ENCODE results near the gene TOGARAM1.

DNA sequence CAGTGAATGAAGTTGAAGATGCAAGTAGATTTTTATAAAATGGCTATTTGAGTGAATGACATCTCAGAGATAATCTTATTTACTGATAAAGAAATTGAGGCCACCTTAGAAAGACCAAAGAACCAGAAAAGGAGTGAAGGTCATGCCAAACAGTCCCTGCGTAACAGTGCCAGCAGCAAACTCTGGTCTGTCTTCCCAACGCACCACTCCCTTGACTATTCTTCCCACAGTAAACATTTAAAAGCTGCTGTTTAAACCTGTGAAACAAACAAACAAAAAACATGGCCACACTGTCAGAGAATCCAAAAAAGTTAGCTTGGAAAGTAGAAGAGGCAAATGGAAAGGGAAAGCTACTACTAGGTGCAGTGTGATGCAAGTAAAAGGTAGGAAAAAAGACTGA is 120.4 kb downstream of the TOGARAM1 start:
- no peak for TF ChIP-seq TCF12 (IDR thresholded peaks at IDR 0.05)
- TF ChIP-seq, protein P1, sequence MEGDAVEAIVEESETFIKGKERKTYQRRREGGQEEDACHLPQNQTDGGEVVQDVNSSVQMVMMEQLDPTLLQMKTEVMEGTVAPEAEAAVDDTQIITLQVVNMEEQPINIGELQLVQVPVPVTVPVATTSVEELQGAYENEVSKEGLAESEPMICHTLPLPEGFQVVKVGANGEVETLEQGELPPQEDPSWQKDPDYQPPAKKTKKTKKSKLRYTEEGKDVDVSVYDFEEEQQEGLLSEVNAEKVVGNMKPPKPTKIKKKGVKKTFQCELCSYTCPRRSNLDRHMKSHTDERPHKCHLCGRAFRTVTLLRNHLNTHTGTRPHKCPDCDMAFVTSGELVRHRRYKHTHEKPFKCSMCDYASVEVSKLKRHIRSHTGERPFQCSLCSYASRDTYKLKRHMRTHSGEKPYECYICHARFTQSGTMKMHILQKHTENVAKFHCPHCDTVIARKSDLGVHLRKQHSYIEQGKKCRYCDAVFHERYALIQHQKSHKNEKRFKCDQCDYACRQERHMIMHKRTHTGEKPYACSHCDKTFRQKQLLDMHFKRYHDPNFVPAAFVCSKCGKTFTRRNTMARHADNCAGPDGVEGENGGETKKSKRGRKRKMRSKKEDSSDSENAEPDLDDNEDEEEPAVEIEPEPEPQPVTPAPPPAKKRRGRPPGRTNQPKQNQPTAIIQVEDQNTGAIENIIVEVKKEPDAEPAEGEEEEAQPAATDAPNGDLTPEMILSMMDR (IDR thresholded peaks at IDR 0.05) = no peak
- no peak for TF ChIP-seq EP300 (IDR thresholded peaks at IDR 0.05; ENCODE audit: borderline replicate concordance in 1 of 2, low read depth in 1 of 2, low read length in 1 of 2)
- TF ChIP-seq GABPA (IDR thresholded peaks at IDR 0.05; ENCODE audit: low read depth) = no peak
- TF ChIP-seq, protein P2, sequence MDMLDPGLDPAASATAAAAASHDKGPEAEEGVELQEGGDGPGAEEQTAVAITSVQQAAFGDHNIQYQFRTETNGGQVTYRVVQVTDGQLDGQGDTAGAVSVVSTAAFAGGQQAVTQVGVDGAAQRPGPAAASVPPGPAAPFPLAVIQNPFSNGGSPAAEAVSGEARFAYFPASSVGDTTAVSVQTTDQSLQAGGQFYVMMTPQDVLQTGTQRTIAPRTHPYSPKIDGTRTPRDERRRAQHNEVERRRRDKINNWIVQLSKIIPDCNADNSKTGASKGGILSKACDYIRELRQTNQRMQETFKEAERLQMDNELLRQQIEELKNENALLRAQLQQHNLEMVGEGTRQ (IDR thresholded peaks at IDR 0.05; ENCODE audit: borderline replicate concordance, low read depth, low read length) = no peak
- no peak for TF ChIP-seq CHD2 (IDR thresholded peaks at IDR 0.05; ENCODE audit: low read length, partially characterized antibody)
- TF ChIP-seq, protein P3, sequence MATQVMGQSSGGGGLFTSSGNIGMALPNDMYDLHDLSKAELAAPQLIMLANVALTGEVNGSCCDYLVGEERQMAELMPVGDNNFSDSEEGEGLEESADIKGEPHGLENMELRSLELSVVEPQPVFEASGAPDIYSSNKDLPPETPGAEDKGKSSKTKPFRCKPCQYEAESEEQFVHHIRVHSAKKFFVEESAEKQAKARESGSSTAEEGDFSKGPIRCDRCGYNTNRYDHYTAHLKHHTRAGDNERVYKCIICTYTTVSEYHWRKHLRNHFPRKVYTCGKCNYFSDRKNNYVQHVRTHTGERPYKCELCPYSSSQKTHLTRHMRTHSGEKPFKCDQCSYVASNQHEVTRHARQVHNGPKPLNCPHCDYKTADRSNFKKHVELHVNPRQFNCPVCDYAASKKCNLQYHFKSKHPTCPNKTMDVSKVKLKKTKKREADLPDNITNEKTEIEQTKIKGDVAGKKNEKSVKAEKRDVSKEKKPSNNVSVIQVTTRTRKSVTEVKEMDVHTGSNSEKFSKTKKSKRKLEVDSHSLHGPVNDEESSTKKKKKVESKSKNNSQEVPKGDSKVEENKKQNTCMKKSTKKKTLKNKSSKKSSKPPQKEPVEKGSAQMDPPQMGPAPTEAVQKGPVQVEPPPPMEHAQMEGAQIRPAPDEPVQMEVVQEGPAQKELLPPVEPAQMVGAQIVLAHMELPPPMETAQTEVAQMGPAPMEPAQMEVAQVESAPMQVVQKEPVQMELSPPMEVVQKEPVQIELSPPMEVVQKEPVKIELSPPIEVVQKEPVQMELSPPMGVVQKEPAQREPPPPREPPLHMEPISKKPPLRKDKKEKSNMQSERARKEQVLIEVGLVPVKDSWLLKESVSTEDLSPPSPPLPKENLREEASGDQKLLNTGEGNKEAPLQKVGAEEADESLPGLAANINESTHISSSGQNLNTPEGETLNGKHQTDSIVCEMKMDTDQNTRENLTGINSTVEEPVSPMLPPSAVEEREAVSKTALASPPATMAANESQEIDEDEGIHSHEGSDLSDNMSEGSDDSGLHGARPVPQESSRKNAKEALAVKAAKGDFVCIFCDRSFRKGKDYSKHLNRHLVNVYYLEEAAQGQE (IDR thresholded peaks at IDR 0.05; ENCODE audit: low read depth, low read length) = no peak
- TF ChIP-seq, protein P4, sequence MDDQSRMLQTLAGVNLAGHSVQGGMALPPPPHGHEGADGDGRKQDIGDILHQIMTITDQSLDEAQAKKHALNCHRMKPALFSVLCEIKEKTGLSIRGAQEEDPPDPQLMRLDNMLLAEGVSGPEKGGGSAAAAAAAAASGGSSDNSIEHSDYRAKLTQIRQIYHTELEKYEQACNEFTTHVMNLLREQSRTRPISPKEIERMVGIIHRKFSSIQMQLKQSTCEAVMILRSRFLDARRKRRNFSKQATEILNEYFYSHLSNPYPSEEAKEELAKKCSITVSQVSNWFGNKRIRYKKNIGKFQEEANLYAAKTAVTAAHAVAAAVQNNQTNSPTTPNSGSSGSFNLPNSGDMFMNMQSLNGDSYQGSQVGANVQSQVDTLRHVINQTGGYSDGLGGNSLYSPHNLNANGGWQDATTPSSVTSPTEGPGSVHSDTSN (IDR thresholded peaks at IDR 0.05) = no peak
- TF ChIP-seq POLR2AphosphoS5 (IDR thresholded peaks at IDR 0.05; ENCODE audit: low read depth, low read length) = no peak
- no peak for TF ChIP-seq RFX5 (IDR thresholded peaks at IDR 0.05; ENCODE audit: low read length)
- TF ChIP-seq, protein P5, sequence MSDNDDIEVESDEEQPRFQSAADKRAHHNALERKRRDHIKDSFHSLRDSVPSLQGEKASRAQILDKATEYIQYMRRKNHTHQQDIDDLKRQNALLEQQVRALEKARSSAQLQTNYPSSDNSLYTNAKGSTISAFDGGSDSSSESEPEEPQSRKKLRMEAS (IDR thresholded peaks at IDR 0.05; ENCODE audit: low read depth) = no peak
